Central memory CD4-positive, alpha-beta T cell (primary cell): ENCODE measurements around the gene LAMA1.
"Not testable (repeated sequence)": the region's sequence is repeated elsewhere in the genome, so short reads cannot be mapped to it uniquely, and the experiment has no call there.

Experiments used
- DNase-seq: peaks from one replicate; pipeline ENCODE4 v3.0.0; 2022
- total RNA-seq, 3 experiments: gene quantifications; one replicate each; lab custom pipeline; 2026; lab: John Stamatoyannopoulos, UW

The LAMA1 gene, protein sequence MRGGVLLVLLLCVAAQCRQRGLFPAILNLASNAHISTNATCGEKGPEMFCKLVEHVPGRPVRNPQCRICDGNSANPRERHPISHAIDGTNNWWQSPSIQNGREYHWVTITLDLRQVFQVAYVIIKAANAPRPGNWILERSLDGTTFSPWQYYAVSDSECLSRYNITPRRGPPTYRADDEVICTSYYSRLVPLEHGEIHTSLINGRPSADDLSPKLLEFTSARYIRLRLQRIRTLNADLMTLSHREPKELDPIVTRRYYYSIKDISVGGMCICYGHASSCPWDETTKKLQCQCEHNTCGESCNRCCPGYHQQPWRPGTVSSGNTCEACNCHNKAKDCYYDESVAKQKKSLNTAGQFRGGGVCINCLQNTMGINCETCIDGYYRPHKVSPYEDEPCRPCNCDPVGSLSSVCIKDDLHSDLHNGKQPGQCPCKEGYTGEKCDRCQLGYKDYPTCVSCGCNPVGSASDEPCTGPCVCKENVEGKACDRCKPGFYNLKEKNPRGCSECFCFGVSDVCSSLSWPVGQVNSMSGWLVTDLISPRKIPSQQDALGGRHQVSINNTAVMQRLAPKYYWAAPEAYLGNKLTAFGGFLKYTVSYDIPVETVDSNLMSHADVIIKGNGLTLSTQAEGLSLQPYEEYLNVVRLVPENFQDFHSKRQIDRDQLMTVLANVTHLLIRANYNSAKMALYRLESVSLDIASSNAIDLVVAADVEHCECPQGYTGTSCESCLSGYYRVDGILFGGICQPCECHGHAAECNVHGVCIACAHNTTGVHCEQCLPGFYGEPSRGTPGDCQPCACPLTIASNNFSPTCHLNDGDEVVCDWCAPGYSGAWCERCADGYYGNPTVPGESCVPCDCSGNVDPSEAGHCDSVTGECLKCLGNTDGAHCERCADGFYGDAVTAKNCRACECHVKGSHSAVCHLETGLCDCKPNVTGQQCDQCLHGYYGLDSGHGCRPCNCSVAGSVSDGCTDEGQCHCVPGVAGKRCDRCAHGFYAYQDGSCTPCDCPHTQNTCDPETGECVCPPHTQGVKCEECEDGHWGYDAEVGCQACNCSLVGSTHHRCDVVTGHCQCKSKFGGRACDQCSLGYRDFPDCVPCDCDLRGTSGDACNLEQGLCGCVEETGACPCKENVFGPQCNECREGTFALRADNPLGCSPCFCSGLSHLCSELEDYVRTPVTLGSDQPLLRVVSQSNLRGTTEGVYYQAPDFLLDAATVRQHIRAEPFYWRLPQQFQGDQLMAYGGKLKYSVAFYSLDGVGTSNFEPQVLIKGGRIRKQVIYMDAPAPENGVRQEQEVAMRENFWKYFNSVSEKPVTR (N-terminal part only)
- 0 to 0.19 (median 0) reads per million in 3 experiments for total RNA-seq

DNA sequence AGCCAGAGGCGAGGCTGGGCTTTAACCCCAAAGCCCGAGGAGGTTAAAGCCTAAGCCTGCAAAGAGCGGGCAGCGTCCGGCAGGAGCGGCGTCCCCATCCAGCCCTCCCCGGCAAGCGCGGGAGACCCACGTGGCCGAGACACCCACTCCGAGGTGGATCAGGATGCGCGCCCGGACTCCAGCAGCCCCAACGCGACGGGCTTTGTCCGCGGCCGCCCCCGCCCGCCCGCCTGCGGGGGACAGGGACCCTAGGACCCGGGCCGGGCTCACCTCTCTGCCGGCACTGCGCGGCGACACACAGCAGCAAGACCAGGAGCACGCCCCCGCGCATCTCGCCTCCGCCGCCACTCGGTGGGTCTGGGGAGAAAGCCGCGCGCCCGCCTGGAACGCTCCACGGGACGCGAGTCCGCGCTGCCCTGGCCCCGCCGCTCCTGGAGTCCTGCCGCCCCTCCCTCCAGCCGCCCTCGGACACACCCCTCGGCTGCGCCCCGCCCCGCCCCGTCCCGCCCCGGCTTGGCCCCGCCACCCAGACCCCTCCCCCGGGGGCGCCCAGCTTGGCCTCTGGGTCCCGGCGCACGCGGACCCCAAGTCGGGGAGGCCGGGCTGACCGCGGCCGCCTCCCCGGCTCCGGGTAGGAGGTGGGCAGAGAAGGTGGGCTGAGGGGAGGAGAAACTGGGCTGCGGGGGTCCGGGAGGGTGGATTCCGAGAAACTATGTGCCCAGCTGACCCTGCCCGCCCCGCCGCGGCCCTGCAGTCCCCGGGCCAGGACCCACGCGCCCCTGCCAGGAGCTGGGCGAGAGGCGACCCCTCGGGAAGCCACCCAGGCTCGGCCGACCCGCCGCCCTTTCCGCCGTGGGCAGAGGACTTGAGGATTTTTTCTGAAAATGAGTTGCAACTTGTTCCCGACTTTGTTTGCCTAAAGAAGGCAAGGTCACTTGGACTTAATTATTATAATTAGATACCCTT lies at the start of gene LAMA1:
TSS of gene LAMA1 (minus strand) at position 408 of the 966 bp plus-strand sequence. CDS start at position 331, 77 bp downstream.
- DNase-seq, result no peak

DNA sequence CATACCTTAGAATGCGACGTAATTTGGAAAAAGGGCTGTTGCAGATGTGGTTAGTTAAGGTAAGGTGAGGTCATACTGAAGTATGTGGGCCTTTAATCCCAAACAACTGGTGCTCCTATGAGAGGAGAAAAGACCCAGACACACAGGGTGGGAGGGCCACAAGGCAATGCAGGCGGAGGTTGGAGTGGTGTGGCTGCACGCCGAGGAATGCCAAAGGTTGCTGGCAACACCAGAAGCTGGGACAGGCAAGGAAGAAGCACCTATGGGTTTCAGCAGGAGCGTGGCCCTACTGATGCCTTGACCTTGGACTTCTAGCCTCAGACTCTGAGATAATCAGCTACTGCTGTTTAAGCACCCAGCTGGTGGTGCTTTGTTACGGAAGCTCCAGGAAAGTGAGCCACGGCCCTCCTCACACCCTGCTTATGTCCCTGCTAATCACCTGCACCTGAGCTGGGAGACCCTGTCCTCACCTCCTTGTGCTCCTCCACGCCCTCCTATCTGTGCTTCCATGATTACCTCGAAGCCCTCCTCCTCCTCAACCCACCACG lies 48.3 kb upstream of the LAMA1 start:
- DNase-seq, result no peak

DNA sequence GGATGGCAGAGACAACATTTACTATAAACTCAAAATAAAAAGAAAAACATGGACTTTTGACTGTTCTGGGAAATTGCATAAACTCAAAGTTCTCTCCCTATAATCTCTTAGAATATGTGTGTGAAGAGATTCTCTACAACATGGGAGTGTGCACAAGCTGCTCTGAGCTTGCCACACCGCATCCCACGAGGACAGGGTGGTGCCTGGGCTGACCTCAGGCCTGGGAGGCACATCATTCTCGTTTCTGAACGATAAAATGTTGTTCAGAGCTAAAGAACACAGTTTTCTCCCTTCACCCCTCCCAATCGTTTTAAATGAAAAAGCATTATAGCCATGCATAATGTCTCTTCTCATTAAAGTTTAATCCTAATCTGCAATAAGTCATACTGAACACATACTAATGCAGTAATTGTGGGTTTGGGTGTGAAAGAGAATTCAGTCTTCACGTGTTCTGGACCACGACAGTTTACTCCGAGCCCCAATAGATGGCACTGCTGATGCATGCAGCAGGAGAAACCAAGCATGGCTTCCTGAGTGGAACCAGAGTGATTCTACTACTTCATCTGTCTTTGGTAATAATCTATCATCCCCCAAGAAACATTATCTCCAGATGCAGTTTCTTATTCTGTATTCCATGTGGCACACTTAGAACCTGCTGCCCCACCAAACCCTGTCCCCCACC lies 46.9 kb upstream of the LAMA1 start:
- DNase-seq, result no peak

DNA sequence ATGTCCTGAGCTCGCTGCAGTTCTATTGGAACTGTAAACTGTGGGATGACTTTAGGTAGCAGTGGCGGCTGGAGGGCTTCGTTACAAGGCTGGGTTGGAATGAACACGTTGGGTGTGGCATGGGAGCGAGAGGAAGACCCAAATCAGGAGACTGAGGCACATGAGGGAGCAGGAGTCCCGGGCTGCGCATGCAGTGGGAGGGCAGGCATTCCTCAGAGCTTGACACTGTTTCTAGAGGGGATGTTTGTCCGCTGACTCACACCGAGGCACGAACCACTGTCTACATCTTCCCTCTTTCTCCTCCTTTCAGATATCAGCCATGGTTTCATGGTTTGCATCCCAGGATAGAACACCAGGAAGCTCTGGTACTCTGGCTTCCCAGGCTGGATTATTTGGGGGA lies 40.6 kb upstream of the LAMA1 start:
- no peak for DNase-seq

DNA sequence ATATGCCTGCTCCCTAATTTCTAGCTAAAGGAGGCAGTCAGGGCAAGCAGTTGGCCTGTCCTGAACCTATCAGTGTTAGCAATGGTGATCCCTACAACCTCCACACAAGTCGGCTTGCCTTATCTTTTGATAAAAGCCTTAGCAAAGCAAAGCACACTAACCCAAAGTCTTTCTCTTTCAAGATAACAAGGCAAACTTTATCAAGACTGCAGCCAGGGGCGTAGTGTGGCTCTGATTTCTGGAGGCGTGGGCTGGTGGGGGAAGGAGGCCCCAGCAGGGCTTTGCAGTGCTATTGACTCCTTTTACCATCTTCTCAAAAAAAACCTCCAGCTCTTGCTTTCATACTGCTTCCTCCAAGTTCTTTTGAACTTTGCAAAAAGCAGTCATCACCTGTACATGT lies 40.2 kb upstream of the LAMA1 start:
- DNase-seq, result no peak

DNA sequence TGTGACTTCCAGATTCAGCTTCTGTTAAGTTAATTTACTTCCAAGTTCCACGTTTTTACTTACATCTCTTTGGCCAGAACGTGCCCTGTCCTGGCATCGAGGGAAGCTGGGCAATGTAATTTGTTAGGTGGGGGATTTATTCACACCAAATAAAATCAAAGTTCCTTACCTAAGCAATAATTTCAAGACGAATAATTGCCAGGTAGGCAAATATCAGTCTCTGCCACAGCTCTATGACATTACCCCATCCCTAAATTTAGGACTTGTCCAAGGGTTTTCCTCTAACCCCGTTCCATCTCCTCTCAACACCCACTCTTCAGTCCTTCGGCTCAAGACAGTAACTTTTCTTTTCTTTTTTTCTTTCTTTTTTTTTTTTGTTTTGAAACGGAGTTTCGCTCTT lies 38.3 kb upstream of the LAMA1 start:
- no peak for DNase-seq

DNA sequence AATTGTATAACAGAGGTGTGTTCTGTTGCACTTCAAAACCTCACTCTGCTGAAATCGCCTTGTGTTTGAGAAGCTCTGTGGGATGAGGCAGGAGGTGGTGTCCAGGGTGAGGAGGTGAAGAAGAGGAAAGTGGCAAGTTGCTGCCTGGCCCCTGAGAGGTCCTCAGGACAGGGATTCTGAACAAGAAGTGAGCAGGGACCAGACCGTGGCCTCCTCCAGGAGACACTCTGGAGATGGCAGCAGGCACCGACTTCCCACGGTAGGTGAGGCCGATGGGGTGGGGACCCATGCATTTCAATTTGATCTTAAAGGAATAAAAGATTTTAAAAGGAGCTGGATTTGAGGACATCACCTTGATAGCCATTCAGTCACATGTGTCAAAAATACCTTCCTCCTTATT lies 37.5 kb upstream of the LAMA1 start:
- DNase-seq, result no peak

DNA sequence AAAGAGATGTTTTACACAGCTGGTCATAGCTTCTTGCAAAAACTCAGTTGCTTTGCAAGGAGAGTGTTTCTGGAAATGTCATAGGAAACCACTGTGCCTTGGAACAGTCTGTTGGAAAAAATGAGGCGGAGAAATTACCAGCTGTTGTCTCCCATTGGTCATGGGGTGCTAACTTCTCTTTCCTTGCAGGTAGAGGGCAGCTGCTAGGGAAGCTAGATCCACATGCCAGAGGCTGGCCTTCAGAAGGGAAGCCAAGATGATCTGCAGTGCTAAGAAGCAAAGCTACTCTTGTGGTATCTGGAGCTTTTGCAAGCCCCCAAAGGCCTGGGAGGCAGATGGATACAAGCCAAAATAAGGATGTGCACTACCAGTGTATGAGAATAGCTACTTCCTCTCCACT lies 34.8 kb upstream of the LAMA1 start:
- DNase-seq, result no peak

DNA sequence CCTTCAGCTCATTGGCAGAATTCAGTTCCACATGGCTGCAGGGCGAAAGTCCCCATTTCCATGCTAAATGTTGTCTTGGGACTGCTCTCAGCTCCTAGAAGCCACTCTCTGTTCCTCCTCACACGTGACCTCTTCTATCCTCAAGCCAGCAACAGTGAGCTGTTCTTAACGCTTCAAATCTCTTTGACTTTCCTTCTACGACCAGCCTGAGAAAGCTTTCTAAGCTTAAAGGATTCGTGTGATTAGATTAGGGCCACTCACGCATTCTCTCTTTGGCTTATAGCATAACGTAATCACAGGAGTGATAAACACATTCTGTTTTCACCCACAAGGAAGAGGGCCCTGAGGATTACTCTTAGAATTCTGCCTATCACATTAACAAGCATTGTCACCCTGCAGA lies 29.8 kb upstream of the LAMA1 start:
- DNase-seq, result no peak

DNA sequence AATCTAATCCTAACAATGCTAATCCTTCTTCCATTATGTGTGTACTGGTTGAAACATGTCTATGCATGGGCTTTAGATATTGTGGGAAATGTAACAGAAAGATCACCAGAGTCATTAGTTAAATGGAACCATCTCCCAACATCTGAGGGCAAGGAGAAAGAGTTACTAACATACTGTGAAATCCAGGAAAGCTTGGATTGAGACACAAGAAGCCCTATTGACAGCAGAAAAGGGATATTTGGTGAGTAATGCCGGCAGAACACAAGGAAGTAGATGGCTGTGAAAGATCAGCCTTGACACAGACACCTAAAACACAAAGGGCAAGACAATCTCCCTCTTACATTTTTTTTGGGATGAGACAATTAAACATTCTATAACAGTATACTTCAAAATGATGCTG lies 28.5 kb upstream of the LAMA1 start:
- DNase-seq, result no peak

DNA sequence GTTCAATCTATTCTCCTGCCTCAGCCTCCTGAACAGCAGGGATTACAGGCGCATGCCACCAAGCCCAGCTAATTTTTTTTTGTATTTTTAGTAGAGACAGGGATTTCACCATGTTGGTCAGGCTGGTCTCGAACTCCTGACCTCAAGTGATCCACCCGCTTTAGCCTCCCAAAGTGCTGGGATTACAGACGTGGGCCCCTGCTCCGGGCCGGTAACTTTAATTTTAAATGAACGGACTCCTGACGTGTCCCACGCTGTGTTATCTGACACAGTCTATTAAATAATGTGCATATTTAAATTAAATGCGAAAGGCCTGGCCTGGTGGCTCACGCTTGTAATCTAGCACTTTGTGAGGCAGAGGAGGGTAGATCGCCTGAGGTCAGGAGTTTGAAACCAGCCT lies 27.3 kb upstream of the LAMA1 start:
- not testable (repeated sequence) for DNase-seq

DNA sequence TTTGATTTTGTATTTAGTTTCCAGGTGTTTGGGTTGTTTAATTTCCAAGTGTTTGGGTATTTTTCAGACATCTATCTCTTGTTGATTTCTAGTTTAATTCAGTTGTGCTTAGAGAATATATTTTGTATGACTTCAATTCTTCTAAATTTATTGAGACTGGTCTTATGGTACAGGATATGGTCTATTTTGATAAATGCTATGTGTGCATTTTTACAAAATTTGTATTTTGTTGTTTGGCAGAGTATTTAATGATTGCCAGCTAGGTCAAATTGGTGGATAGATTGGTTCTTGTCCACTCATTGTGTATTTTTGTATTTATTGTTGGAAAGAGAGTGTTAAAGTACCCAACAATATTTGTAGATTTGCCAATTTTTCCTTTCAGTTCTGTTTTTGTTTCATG lies 23.7 kb upstream of the LAMA1 start:
- DNase-seq, result no peak

DNA sequence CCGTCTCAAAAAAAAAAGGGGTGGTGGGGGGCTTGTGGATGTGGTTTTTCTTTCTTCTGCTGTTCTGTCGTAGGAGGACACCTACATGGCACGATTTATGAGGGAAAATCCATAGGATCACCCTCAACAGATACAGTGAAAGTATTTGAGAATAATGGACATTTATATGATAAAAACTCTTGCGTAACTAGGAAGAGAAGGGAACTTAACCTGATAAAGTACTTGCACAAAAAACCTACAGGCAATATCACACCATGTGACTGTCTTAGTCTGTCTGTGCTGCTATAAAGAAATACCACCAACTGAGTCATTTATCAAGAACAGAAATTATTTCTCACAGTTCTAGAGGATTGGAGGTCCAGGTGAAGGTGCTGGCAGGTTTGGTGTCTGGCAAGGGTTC lies 21.8 kb upstream of the LAMA1 start:
- no peak for DNase-seq

DNA sequence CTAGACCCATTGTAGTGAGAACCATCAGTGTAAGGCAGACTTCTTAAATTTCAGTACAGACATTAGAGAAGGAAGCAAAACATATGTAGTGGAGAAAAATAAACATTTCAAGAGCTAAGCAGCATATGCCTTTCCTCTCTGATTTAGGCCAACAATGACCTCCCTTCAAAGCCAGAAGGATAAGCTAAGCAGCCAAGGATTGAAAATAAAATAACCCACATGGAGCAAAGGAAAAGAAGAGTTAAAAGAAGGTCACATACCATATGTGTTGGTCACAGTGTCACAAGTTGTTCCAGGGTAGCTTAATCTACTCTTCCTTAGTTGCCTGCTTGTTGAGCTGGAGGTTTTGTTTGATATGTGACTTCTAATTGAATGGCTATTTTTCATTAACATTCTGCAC lies 15.6 kb upstream of the LAMA1 start:
- no peak for DNase-seq

DNA sequence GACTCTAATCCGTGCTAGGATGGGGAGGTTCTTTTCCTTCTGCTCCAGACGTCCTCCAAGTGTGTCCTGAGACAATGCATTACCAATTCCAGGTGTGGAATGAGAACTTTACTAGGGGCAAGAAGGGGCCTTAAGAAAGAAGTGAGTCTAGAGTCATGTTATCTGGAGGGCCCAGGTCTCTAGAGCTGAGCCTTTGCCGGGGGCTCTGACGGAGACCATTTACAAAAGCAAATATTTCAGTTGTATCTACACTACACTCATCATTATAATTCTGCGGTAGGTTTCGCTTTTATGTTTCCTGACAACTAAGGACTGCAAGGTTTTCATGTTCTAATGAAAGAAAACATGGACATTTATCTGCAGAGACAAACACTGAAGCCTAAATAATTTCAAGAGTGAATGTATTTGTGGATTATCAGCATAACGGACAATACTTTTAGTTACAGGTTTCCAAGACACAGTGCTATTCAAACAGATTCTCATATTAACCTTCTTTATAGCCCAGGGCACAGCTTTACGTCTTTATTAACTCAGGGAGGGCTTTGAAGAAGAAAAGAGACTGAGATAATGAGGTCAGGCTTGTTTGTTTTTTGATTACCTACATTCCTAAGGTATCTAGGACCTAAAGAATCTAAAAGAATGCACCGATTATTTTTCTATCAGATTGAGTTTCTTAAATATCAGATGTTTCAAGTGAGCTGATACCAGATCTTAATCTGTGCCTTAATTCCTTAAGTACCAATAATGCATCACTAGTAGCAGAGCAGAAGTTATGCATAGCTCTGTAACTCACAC lies 15.0 kb upstream of the LAMA1 start:
- no peak for DNase-seq

DNA sequence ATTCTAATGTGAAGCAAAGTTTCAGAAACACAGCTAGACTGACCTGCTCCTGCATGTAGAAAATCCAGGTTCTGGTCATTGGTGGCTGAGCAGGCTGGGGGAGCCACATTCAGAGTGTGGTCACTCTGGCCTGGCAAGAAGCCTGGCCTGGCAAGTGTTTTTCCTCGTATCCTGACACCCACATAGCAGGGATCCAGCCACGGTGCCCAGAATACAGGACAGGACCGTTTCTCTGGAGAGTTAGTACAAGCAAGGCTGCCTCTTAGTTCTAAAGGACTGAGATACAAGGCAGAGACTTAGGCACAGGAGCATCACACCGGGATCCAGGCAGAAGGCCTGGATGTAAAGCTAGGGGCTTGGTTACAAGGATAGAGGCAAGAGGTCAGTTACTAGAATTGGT lies 4.8 kb upstream of the LAMA1 start:
- no peak for DNase-seq

DNA sequence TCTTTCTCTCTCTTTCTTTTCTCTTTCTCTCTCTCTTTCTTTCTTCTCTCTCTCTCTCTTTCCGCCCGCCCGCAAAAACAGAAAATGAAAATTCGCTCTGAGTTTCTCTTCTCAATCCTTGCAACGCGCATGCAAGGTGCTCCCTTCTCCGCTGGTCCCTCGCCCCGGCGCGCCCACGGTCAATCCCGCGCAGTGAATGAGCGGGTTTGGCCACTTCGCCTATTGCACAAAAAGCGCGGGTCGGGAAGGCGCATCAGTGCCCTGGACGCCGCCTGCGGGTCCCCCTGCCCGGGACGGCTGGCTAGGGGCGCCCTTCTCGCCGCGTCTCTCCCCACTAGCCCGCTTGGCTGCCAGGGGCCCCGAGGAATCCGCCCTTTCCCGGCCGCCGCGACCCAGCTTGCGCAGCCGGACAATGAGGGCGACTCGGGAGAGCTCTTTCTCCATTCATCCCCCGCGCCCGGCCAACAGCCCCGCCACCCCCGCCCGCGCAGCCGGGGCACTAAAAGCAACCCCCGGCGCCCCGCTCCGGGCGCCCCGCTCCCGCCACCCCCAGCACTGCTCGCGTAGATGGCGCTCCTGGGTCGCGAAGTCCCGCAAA lies 706 bp downstream of the LAMA1 start:
- DNase-seq, result no peak

DNA sequence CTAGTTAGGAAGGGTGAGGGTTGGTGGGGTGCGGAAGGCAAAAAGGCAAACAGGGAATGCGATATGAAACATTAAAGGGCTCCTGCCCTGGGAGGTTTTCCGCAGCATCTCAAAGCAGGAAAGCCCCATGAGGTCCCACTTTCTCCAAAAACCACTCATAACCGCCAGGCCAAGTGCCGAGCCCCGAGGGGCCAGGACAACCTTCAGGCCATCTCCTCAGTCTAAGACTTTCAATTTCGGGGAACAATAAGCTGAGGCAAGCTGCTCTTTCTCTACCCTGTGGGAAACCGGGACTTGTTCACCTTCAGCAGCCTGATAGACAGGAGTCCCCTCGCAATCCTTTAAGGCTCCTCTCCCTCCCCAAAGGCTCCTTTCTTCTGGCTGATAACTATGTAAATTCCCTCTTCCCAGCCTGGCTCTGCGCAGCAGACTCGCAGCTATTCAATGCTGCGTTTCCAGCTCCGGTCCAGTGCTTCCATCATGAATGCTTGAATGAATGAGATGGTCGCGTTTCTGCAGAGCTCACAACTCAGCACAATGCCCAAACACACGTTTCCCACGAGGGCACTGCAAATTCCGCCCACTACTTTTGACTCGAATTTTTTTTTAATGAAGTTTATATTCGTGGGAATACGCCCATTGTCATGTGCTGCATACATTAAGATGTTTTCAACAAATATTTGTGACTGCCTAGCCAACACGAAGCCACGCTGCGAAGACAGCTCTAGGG lies 1.4 kb downstream of the LAMA1 start:
- DNase-seq, result no peak

DNA sequence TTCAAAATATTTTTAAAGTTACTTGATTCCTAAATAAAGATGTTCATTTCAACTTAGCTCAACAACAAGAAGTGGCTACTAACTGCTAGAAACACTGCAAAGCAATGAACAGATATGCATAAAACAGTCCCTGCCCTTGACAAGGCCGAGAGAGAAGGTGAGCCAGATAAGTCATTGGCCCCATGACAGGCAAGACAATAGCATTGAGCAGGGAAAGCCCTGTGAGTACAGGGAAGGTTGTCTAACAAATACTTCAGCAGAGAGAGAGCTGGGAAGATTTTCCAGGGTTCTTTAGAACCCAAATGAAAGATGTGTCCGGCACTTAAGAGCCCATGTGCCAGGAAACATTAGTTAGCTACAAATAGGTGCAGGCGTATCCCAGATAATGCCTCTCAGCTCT lies 4.7 kb downstream of the LAMA1 start:
- DNase-seq, result no peak
